HG03175 (cell line): ENCODE measurements around the gene C1orf21.

ENCODE experiments used
- ATAC-seq: cut with Tn5 transposase; IDR thresholded peaks from one replicate; pipeline ENCODE4 v1.9.1; 2021; ENCODE audit warnings: mild to moderate bottlenecking, moderate library complexity; ENCODE audit not compliant: unreplicated experiment

Gene C1orf21

GRCh38 chr1:184623404-184623803 lies 236.6 kb downstream of the C1orf21 start:
- ATAC-seq = no peak

GRCh38 chr1:184624051-184624450 lies 237.2 kb downstream of the C1orf21 start:
- ATAC-seq = no peak

GRCh38 chr1:184624626-184625025 lies 237.8 kb downstream of the C1orf21 start:
- ATAC-seq = no peak

GRCh38 chr1:184625271-184625670 lies 238.4 kb downstream of the C1orf21 start:
- no peak for ATAC-seq

- no peak for ATAC-seq
Measured at GRCh38 chr1:184626076-184627006, 239.5 kb downstream of the C1orf21 start.

- no peak for ATAC-seq
Measured at GRCh38 chr1:184627007-184627341, 240.1 kb downstream of the C1orf21 start.

- no peak for ATAC-seq
Measured at GRCh38 chr1:184629266-184629665, 242.4 kb downstream of the C1orf21 start.

- ATAC-seq = no peak
Measured at GRCh38 chr1:184630679-184631060, 243.8 kb downstream of the C1orf21 start.

GRCh38 chr1:184632415-184633175 lies 245.8 kb downstream of the C1orf21 start:
- no peak for ATAC-seq

- ATAC-seq = no peak
Measured at GRCh38 chr1:184633785-184634184, 247.0 kb downstream of the C1orf21 start.

GRCh38 chr1:184634296-184634695 lies 247.5 kb downstream of the C1orf21 start:
- no peak for ATAC-seq

- no peak for ATAC-seq
Measured at GRCh38 chr1:184635347-184635979, 248.6 kb downstream of the C1orf21 start.

- no peak for ATAC-seq
Measured at GRCh38 chr1:184635980-184636431, 249.2 kb downstream of the C1orf21 start.

GRCh38 chr1:184637664-184638240 lies 250.9 kb downstream of the C1orf21 start:
- ATAC-seq = no peak

GRCh38 chr1:184639205-184639604 lies 252.4 kb downstream of the C1orf21 start:
- no peak for ATAC-seq

GRCh38 chr1:184640505-184640904 lies 253.7 kb downstream of the C1orf21 start:
- ATAC-seq = no peak

- ATAC-seq = no peak
Measured at GRCh38 chr1:184641894-184642293, 255.1 kb downstream of the C1orf21 start.

GRCh38 chr1:184643661-184644060 lies 256.8 kb downstream of the C1orf21 start:
- no peak for ATAC-seq

GRCh38 chr1:184644771-184645170 lies 257.9 kb downstream of the C1orf21 start:
- no peak for ATAC-seq

- ATAC-seq = no peak
Measured at GRCh38 chr1:184646178-184646701, 259.4 kb downstream of the C1orf21 start.

GRCh38 chr1:184646824-184647223 lies 260.0 kb downstream of the C1orf21 start:
- ATAC-seq = no peak
